CD8-positive, alpha-beta memory T cell (primary cell): ENCODE measurements around the gene ATP1B1. TPM values are rescaled to one million over a fixed set of nuclear protein-coding genes. Genes with fewer than 3 reads are reported as not detected.

ENCODE experiments used
- CTCF ChIA-PET: fragments of 350-600 bp; sonication (Branson Sonifier 250); formaldehyde crosslinking; loops from one replicate; lab custom pipeline; 2021; ENCODE audit warnings: antibody characterized with exemption; lab: Charles Lee
- POLR2A ChIA-PET: fragments of 350-600 bp; sonication (Branson Sonifier 250); formaldehyde crosslinking; loops from one replicate; lab custom pipeline; 2021; ENCODE audit warnings: antibody characterized with exemption; lab: Charles Lee
- DNase-seq, 5 donors: peaks; one replicate each; pipeline versions ENCODE4 v3.0.0 to v3.0.0-alpha.2; 2020 to 2022; ENCODE audit warnings: mixed read lengths in 1 of 5
- H3K27ac ChIP-seq: one replicate; pipeline ENCODE4 v1.7.0; 2013; ENCODE audit warnings: low read depth, mild to moderate bottlenecking, low read length, moderate library complexity
- H3K27me3 ChIP-seq: 2 replicates; pipeline ENCODE4 v1.7.0; 2013; ENCODE audit warnings: low read length, mild to moderate bottlenecking; ENCODE audit not compliant: insufficient read depth, poor library complexity, severe bottlenecking
- H3K36me3 ChIP-seq: 2 replicates; pipeline ENCODE4 v1.7.0; 2013; ENCODE audit warnings: mild to moderate bottlenecking, low read length, moderate library complexity; ENCODE audit not compliant: insufficient read depth
- H3K4me1 ChIP-seq: 2 replicates; pipeline ENCODE4 v1.7.0; 2013; ENCODE audit warnings: mild to moderate bottlenecking, low read length, moderate library complexity; ENCODE audit not compliant: insufficient read depth
- H3K4me3 ChIP-seq: 2 replicates; pipeline ENCODE4 v1.7.0; 2013; ENCODE audit warnings: mild to moderate bottlenecking, low read length
- H3K9me3 ChIP-seq: 2 replicates; pipeline ENCODE4 v1.7.0; 2013; ENCODE audit warnings: mild to moderate bottlenecking, low read length
- H3K27ac Mint-ChIP-seq, 8 donors: one replicate each; pipeline ENCODE4 v1.8.0; 2020 to 2021; ENCODE audit warnings: mixed read lengths in 8 of 8, mild to moderate bottlenecking in 6 of 8, inconsistent platforms in 3 of 8, moderate library complexity in 3 of 8
- H3K27me3 Mint-ChIP-seq, 2 donors: one replicate each; pipeline ENCODE4 v1.8.0; 2020 to 2021; ENCODE audit warnings: mixed read lengths in 2 of 2, mild to moderate bottlenecking in 1 of 2, moderate library complexity in 1 of 2
- H3K36me3 Mint-ChIP-seq, 3 donors: one replicate each; pipeline ENCODE4 v1.8.0; 2020 to 2021; ENCODE audit warnings: mixed read lengths in 3 of 3, inconsistent platforms in 1 of 3, mild to moderate bottlenecking in 1 of 3
- H3K4me1 Mint-ChIP-seq, 3 donors: one replicate each; pipeline ENCODE4 v1.8.0; 2020 to 2021; ENCODE audit warnings: mixed read lengths in 3 of 3, inconsistent platforms in 1 of 3, mild to moderate bottlenecking in 1 of 3
- H3K4me3 Mint-ChIP-seq, 7 donors: one replicate each; pipeline ENCODE4 v1.8.0; 2020 to 2021; ENCODE audit warnings: mixed read lengths in 7 of 7, mild to moderate bottlenecking in 6 of 7, moderate library complexity in 4 of 7, inconsistent platforms in 2 of 7
- H3K9me3 Mint-ChIP-seq, 5 donors: one replicate each; pipeline ENCODE4 v1.8.0; 2020 to 2022; ENCODE audit warnings: mixed read lengths in 5 of 5, mild to moderate bottlenecking in 3 of 5, moderate library complexity in 2 of 5, inconsistent platforms in 1 of 5
- polyA plus RNA-seq: library from polyadenylated mRNA; unstranded; fragments of 300-500 nt; fragmentation: Illumina TruSeq; gene quantifications from one replicate; pipeline ENCODE4 v1.2.3, GENCODE V29; 2021
- total RNA-seq, 2 experiments: library from RNA; stranded (reverse); gene quantifications; one replicate each; pipeline ENCODE4 v1.2.3, GENCODE V29; 2021

ATP1B1 gene
- total and polyA plus RNA-seq, 3 experiments from 2014 or later = 1.7 to 4.5 (median 3.7) TPM

DNA sequence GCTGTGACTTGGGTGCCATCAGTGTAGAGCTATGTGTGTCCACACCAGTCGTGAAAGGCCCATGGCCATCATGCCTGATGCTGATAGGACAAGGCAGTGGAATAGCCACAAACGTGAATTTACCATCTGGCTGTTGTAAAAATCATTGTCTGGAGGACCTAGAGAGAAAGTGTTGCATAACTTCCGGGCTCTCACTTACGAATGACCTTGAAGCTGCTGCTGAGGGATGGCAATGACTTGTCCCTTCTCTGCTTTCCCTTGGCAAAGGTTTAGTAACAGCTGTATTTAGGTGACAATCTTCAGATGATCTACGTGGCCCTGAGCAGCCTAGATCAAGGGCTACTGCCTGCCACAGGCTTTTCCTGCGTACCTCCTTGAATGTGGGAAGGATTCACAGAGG is 5.8 kb downstream of the ATP1B1 start:
- Mint-ChIP-seq H3K4me3 (no peak overlapping the region), H3K36me3 (peaks cover 0 to 11% (median 0%) of the 10 kb centered on the region in 3 donors)
- H3K9me3 ChIP-seq = no peaks in the 10 kb centered on the region

GRCh38 chr1:169113613-169114119 is 7.2 kb downstream of the ATP1B1 start:
- CTCF ChIA-PET = no interaction called here

More for the DNA sequence above, 5.8 kb downstream of the ATP1B1 start:
- Histone ChIP-seq H3K27me3 (peaks cover 2% of the 10 kb centered on the region), H3K4me3 (no peak overlapping the region), H3K4me1 (peaks cover 20% of the 10 kb centered on the region), H3K27ac (no peak overlapping the region), H3K36me3 (no peaks in the 10 kb centered on the region)
- POLR2A ChIA-PET = no interaction called here
- CTCF ChIA-PET = no interaction called here
- no peaks in the 10 kb centered on the region for H3K27me3 Mint-ChIP-seq
- H3K9me3 Mint-ChIP-seq = no peaks in the 10 kb centered on the region
- peak overlapping the region in 1 of 8 donors; percentile 58 for H3K27ac Mint-ChIP-seq
- H3K4me1 Mint-ChIP-seq = peaks cover 23 to 35% (median 29%) of the 10 kb centered on the region in 3 donors
- no peak for DNase-seq

DNA sequence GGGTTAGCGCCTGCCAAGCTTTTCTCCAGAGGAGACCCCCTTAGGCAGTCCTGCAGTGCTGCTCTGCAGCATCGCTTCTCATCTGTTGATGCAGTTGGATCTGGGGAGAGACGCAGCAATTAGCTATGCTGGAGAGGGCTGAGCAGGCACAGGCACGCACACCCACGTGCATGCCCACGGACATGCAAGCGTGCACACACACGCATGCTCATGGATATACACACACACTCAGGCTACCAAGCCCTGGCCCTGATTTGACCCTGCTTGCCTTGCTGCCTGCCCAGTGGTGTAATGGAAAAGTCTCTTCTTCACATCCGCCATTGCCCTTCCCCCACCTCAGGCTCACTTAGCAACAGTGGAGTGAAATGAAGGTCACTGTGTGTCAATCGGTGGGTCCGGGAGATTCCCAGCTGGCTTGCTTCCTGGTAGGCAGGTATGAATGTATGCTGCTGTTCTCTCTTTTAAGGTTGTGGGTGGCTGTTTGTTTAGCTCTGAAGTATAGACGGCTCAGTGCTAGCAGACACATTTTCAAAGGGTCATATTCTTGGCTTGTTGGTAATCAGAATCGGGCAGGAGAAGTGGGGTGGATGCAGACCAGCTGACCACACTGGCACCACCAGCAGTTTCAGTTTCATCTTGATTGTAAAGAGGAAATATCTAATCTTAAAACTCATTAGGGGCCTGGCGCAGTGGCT is 9.5 kb downstream of the ATP1B1 start:
- H3K27ac Mint-ChIP-seq = peak overlapping the region in 1 of 8 donors; percentile 72
- no peaks in the 10 kb centered on the region for H3K9me3 Mint-ChIP-seq
- CTCF ChIA-PET = interaction anchor here (1.0 kb wide), 1 partner anchor 19 kb away, joined by 3 read pairs; no protein-coding TSS in a partner anchor
- peaks cover 0 to 14% (median 0%) of the 10 kb centered on the region in 3 donors for H3K36me3 Mint-ChIP-seq
- H3K4me3 ChIP-seq = no peak overlapping the region
- H3K4me1 ChIP-seq = no peaks in the 10 kb centered on the region
- H3K9me3 ChIP-seq = no peaks in the 10 kb centered on the region
- H3K27me3 ChIP-seq = no peaks in the 10 kb centered on the region
- no peak for DNase-seq
- POLR2A ChIA-PET = no interaction called here
- no peaks in the 10 kb centered on the region for H3K36me3 ChIP-seq
- H3K27ac ChIP-seq = no peak overlapping the region
- H3K27me3 Mint-ChIP-seq = no peaks in the 10 kb centered on the region
- H3K4me3 Mint-ChIP-seq = peak overlapping the region in 4 of 7 donors; percentile 0 to 55 (median 30)
- peaks cover 3 to 5% (median 4%) of the 10 kb centered on the region in 3 donors for H3K4me1 Mint-ChIP-seq

More at GRCh38 chr1:169113613-169114119, 7.2 kb downstream of the ATP1B1 start:
- H3K36me3 Mint-ChIP-seq = peaks cover 0 to 14% (median 0%) of the 10 kb centered on the region in 3 donors
- no peak overlapping the region for H3K4me3 Mint-ChIP-seq
- H3K36me3 ChIP-seq = no peaks in the 10 kb centered on the region
- H3K9me3 ChIP-seq = no peaks in the 10 kb centered on the region
- no peak overlapping the region for H3K27ac ChIP-seq
- peaks cover 20 to 21% (median 21%) of the 10 kb centered on the region in 3 donors for H3K4me1 Mint-ChIP-seq
- H3K27me3 ChIP-seq = no peaks in the 10 kb centered on the region
- no peak for DNase-seq
- no peaks in the 10 kb centered on the region for H3K27me3 Mint-ChIP-seq
- H3K27ac Mint-ChIP-seq = no peak overlapping the region
- POLR2A ChIA-PET = no interaction called here
- H3K4me3 ChIP-seq = no peak overlapping the region
- no peaks in the 10 kb centered on the region for H3K9me3 Mint-ChIP-seq
- H3K4me1 ChIP-seq = peaks cover 11% of the 10 kb centered on the region

DNA sequence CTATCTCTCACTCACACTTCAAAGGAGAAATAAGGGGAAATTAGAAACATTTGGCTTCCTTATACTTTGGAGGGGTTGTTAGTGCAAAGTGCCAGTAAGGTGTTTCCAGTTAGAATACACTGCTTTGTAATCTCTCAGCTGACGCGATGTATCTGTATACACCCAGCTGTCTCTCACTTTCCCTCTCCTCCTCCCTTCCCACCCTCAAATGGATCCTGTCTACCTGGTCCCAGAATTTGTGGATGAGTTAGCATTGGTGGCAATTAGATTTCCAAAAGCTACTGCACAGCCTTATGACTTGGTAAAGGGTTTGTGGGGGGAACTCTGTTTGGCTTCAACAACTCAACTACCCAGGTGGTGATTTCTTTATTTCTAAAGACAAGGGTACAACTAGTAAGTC is 10.5 kb downstream of the ATP1B1 start:
- no peaks in the 10 kb centered on the region for H3K27me3 Mint-ChIP-seq
- POLR2A ChIA-PET = no interaction called here
- H3K4me3 Mint-ChIP-seq = peak overlapping the region in 1 of 7 donors; percentile 20
- no peak overlapping the region for H3K27ac Mint-ChIP-seq
- Histone ChIP-seq H3K4me1 (no peaks in the 10 kb centered on the region), H3K9me3 (no peaks in the 10 kb centered on the region), H3K4me3 (no peak overlapping the region), H3K36me3 (no peaks in the 10 kb centered on the region), H3K27me3 (no peaks in the 10 kb centered on the region), H3K27ac (no peak overlapping the region)
- H3K36me3 Mint-ChIP-seq = peaks cover 0 to 14% (median 0%) of the 10 kb centered on the region in 3 donors
- H3K9me3 Mint-ChIP-seq = no peaks in the 10 kb centered on the region
- peaks cover 3 to 5% (median 4%) of the 10 kb centered on the region in 3 donors for H3K4me1 Mint-ChIP-seq
- CTCF ChIA-PET = interaction anchor here (1.0 kb wide), 1 partner anchor 18 kb away, joined by 3 read pairs; no protein-coding TSS in a partner anchor
- DNase-seq = no peak

DNA sequence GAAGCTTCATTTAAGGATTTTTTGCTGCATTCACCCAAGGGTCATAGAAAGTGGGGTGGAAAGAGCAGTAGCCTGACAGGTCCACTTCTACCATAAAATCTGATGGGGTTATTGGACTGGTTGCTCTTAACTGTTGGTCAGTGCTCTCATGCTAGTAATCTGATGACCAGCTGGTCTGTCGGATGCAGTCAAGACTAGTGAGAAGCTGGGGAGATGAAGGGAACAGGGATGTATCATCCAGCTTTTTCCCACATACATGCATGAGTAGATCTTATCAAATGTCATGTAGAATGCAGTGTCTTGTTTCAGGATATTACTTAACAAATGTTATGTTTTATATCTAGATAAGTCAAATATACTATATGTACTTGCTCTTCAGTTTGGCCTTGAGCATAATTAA is 11.1 kb downstream of the ATP1B1 start:
- H3K4me3 ChIP-seq = no peak overlapping the region
- peaks cover 3 to 5% (median 4%) of the 10 kb centered on the region in 3 donors for H3K4me1 Mint-ChIP-seq
- peaks cover 0 to 16% (median 0%) of the 10 kb centered on the region in 3 donors for H3K36me3 Mint-ChIP-seq
- no peaks in the 10 kb centered on the region for H3K36me3 ChIP-seq
- POLR2A ChIA-PET = no interaction called here
- no peaks in the 10 kb centered on the region for H3K27me3 ChIP-seq
- no peaks in the 10 kb centered on the region for H3K9me3 Mint-ChIP-seq
- H3K27me3 Mint-ChIP-seq = no peaks in the 10 kb centered on the region
- no peak overlapping the region for H3K27ac Mint-ChIP-seq
- no peak for DNase-seq
- CTCF ChIA-PET = no interaction called here
- H3K27ac ChIP-seq = no peak overlapping the region
- no peaks in the 10 kb centered on the region for H3K9me3 ChIP-seq
- no peaks in the 10 kb centered on the region for H3K4me1 ChIP-seq
- H3K4me3 Mint-ChIP-seq = no peak overlapping the region

GRCh38 chr1:169118227-169118626 is 11.7 kb downstream of the ATP1B1 start:
- Mint-ChIP-seq H3K9me3 (no peaks in the 10 kb centered on the region), H3K27ac (no peak overlapping the region), H3K36me3 (peaks cover 0 to 16% (median 0%) of the 10 kb centered on the region in 3 donors), H3K4me3 (no peak overlapping the region), H3K4me1 (peaks cover 3 to 5% (median 4%) of the 10 kb centered on the region in 3 donors), H3K27me3 (no peaks in the 10 kb centered on the region)
- ChIA-PET CTCF (no interaction called here), POLR2A (no interaction called here)
- no peaks in the 10 kb centered on the region for H3K36me3 ChIP-seq
- H3K4me1 ChIP-seq = no peaks in the 10 kb centered on the region
- no peaks in the 10 kb centered on the region for H3K9me3 ChIP-seq
- no peak for DNase-seq
- H3K4me3 ChIP-seq = no peak overlapping the region
- H3K27ac ChIP-seq = no peak overlapping the region
- H3K27me3 ChIP-seq = no peaks in the 10 kb centered on the region

- no peaks in the 10 kb centered on the region for H3K4me1 ChIP-seq
- ChIA-PET CTCF (no interaction called here), POLR2A (no interaction called here)
- H3K4me1 Mint-ChIP-seq = peaks cover 3 to 5% (median 4%) of the 10 kb centered on the region in 3 donors
- no peaks in the 10 kb centered on the region for H3K27me3 Mint-ChIP-seq
- H3K36me3 Mint-ChIP-seq = peaks cover 0 to 12% (median 0%) of the 10 kb centered on the region in 3 donors
- no peaks in the 10 kb centered on the region for H3K27me3 ChIP-seq
- no peak overlapping the region for H3K4me3 Mint-ChIP-seq
- no peaks in the 10 kb centered on the region for H3K9me3 ChIP-seq
- H3K4me3 ChIP-seq = no peak overlapping the region
- no peaks in the 10 kb centered on the region for H3K9me3 Mint-ChIP-seq
- DNase-seq = no peak
- no peaks in the 10 kb centered on the region for H3K36me3 ChIP-seq
- no peak overlapping the region for H3K27ac ChIP-seq
- H3K27ac Mint-ChIP-seq = no peak overlapping the region
Observed at GRCh38 chr1:169119405-169119804, 12.9 kb downstream of the ATP1B1 start.

DNA sequence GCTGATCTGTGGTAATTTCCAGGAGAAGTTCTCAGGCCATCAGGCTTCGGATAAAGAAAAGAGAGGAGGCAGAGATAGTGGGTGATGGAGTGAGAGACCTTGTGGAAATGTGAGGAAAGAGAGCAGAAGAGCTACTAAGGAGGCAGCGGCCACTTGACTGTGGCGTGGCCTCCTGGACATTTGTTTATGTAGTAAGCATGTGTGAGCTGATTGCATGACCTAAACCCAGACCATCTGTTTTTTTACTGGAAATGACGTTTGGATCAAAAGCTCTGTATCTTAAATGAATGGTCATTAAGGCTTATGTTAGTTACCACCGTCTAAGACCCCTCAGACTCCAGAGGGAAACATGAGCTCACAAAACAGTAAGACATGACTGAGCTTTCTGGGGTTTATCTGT is 13.6 kb downstream of the ATP1B1 start:
- no peaks in the 10 kb centered on the region for H3K4me1 ChIP-seq
- no peaks in the 10 kb centered on the region for H3K9me3 ChIP-seq
- H3K27ac ChIP-seq = no peak overlapping the region
- no peaks in the 10 kb centered on the region for H3K27me3 Mint-ChIP-seq
- ChIA-PET POLR2A (no interaction called here), CTCF (no interaction called here)
- peaks cover 3 to 5% (median 4%) of the 10 kb centered on the region in 3 donors for H3K4me1 Mint-ChIP-seq
- H3K4me3 ChIP-seq = no peak overlapping the region
- H3K4me3 Mint-ChIP-seq = no peak overlapping the region
- peak overlapping the region in 1 of 8 donors; percentile 1 for H3K27ac Mint-ChIP-seq
- H3K9me3 Mint-ChIP-seq = no peaks in the 10 kb centered on the region
- H3K36me3 ChIP-seq = no peaks in the 10 kb centered on the region
- H3K36me3 Mint-ChIP-seq = peaks cover 0 to 17% (median 0%) of the 10 kb centered on the region in 3 donors
- no peak for DNase-seq
- no peaks in the 10 kb centered on the region for H3K27me3 ChIP-seq
